KMS-11 (cell line): ENCODE data around the gene LDB1.

ENCODE experiments used
- H2AFZ ChIP-seq: fragments of 200-600 bp; sonication (generic); 2 replicates; pipeline ENCODE4 v1.6.1; 2016; ENCODE audit warnings: antibody characterized with exemption, mixed run types, low read depth
- H3K27ac ChIP-seq: fragments of 200-600 bp; sonication (generic); 2 replicates; pipeline ENCODE4 v1.6.1; 2016; ENCODE audit warnings: mild to moderate bottlenecking, mixed run types
- H3K27me3 ChIP-seq: fragments of 200-600 bp; sonication (generic); 2 replicates; pipeline ENCODE4 v1.6.1; 2017; ENCODE audit warnings: mild to moderate bottlenecking, low read depth, mixed run types, moderate library complexity; ENCODE audit not compliant: insufficient read depth
- H3K36me3 ChIP-seq: fragments of 200-600 bp; sonication (generic); 2 replicates; pipeline ENCODE4 v1.6.1; 2017; ENCODE audit warnings: mild to moderate bottlenecking, mixed run types; ENCODE audit not compliant: insufficient read depth
- H3K4me1 ChIP-seq: fragments of 200-600 bp; sonication (generic); 2 replicates; pipeline ENCODE4 v1.6.1; 2016; ENCODE audit warnings: mild to moderate bottlenecking, low read depth, mixed run types; ENCODE audit not compliant: poor library complexity, severe bottlenecking
- H3K4me2 ChIP-seq: fragments of 200-600 bp; sonication (generic); 2 replicates; pipeline ENCODE4 v1.7.0; 2016; ENCODE audit warnings: mild to moderate bottlenecking, mixed run types
- H3K4me3 ChIP-seq: fragments of 200-600 bp; sonication (generic); IDR thresholded peaks from 2 replicates; pipeline ENCODE4 v1.6.1; 2017; ENCODE audit warnings: low read depth, low read length, mixed read lengths; ENCODE audit not compliant: insufficient read depth
- H3K79me2 ChIP-seq: fragments of 200-600 bp; sonication (generic); 2 replicates; pipeline ENCODE4 v1.6.1; 2016; ENCODE audit warnings: low read depth, mixed run types; ENCODE audit not compliant: insufficient read depth
- H3K9ac ChIP-seq: fragments of 200-600 bp; sonication (generic); 2 replicates; pipeline ENCODE4 v1.6.1; 2016; ENCODE audit warnings: mild to moderate bottlenecking, mixed run types
- H4K20me1 ChIP-seq: fragments of 200-600 bp; sonication (generic); 2 replicates; pipeline ENCODE4 v1.6.1; 2016; ENCODE audit warnings: mild to moderate bottlenecking, mixed run types; ENCODE audit not compliant: insufficient read depth
- TF ChIP-seq, protein P1 (sequence below): fragments of 200-600 bp; sonication (generic); conservative IDR thresholded peaks from 2 replicates; pipeline ENCODE4 v1.6.1; 2017; ENCODE audit warnings: low read depth, mild to moderate bottlenecking, antibody characterized with exemption, low read length, moderate library complexity, mixed read lengths

LDB1 gene

DNA sequence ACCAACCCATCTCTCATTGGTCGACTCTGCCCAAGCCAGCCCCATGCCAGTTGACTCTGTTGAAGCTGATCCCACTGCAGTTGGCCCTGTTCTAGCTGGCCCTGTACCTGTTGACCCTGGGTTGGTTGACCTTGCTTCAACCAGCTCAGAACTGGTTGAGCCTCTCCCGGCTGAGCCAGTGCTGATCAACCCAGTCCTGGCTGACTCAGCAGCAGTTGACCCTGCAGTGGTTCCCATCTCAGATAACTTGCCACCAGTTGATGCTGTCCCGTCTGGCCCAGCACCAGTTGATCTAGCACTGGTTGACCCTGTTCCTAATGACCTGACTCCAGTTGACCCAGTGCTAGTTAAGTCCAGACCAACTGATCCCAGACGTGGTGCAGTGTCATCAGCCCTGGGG lies 20.1 kb upstream of the LDB1 start:
- Histone ChIP-seq H2AFZ (no peak overlapping the region), H3K4me3 (no peak overlapping the region), H3K27ac (no peak overlapping the region), H3K9ac (no peak overlapping the region), H3K27me3 (no peaks in the 10 kb centered on the region), H3K4me1 (peaks cover 16% of the 10 kb centered on the region), H3K4me2 (no peak overlapping the region), H3K79me2 (peaks cover 73% of the 10 kb centered on the region), H3K36me3 (0 out of 2 replicates have a peak, but pooled peaks cover 24% of the 10 kb centered on the region), H4K20me1 (peaks cover 36% of the 10 kb centered on the region)
- TF ChIP-seq, protein P1, sequence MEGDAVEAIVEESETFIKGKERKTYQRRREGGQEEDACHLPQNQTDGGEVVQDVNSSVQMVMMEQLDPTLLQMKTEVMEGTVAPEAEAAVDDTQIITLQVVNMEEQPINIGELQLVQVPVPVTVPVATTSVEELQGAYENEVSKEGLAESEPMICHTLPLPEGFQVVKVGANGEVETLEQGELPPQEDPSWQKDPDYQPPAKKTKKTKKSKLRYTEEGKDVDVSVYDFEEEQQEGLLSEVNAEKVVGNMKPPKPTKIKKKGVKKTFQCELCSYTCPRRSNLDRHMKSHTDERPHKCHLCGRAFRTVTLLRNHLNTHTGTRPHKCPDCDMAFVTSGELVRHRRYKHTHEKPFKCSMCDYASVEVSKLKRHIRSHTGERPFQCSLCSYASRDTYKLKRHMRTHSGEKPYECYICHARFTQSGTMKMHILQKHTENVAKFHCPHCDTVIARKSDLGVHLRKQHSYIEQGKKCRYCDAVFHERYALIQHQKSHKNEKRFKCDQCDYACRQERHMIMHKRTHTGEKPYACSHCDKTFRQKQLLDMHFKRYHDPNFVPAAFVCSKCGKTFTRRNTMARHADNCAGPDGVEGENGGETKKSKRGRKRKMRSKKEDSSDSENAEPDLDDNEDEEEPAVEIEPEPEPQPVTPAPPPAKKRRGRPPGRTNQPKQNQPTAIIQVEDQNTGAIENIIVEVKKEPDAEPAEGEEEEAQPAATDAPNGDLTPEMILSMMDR, result no peak

DNA sequence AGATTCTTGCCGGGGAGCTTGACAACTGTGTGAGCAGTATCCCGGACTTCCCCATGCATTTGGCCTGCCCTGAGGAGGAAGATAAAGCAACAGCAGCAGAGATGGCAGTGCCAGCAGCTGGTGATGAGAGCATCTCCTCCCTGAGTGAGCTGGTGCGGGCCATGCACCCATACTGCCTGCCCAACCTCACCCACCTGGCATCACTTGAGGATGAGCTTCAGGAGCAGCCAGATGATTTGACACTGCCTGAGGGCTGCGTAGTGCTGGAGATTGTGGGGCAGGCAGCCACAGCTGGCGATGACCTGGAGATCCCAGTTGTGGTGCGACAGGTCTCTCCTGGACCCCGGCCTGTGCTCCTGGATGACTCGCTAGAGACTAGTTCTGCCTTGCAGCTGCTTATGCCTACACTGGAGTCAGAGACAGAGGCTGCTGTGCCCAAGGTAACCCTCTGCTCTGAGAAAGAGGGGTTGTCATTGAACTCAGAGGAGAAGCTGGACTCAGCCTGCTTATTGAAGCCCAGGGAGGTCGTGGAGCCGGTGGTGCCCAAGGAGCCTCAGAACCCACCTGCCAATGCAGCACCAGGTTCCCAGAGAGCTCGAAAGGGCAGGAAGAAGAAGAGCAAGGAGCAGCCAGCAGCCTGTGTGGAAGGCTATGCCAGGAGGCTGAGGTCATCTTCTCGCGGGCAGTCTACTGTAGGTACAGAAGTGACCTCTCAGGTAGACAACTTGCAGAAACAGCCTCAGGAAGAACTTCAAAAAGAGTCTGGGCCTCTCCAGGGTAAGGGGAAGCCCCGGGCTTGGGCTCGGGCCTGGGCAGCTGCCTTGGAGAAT lies 19.3 kb upstream of the LDB1 start:
- Histone ChIP-seq H2AFZ (no peak overlapping the region), H3K9ac (no peak overlapping the region), H3K36me3 (0 out of 2 replicates have a peak, but pooled peaks cover 30% of the 10 kb centered on the region), H4K20me1 (peaks cover 43% of the 10 kb centered on the region), H3K79me2 (peaks cover 80% of the 10 kb centered on the region), H3K4me2 (no peak overlapping the region), H3K27ac (no peak overlapping the region), H3K4me3 (no peak overlapping the region), H3K27me3 (no peaks in the 10 kb centered on the region), H3K4me1 (peaks cover 24% of the 10 kb centered on the region)
- TF ChIP-seq, protein P1, result no peak

DNA sequence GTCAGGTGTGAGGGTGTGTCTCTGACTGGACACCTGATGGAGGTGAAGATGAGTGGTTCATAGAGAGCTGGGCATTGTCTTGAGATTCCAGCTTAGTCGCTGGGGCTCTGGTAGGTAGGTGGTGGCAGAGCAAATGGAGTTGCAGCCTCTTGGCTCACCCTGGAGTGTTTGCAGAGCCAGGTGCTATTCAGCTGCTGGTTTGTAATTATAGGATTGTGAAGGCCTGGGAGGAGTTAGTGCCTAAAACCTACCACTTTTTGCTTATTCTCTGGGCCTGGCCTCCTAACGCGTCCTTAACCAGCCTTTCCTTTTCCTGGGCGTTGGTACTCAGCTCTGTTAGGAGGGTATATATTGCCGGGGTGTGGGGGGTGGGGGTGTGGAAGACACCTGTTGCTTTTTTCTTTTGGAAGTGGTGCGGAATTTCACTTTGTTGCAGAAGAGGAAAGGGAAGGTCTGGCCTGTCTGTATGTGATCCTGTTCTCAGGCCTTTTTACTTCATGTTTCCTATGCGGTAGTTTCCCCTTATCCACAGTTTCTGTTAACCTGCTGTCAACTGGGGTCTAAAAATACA lies 15.9 kb upstream of the LDB1 start:
- Histone ChIP-seq H2AFZ (no peak overlapping the region), H3K9ac (no peak overlapping the region), H3K79me2 (peaks cover 82% of the 10 kb centered on the region), H3K4me2 (peak overlapping the region; percentile 87), H3K27me3 (no peaks in the 10 kb centered on the region), H3K4me1 (peaks cover 34% of the 10 kb centered on the region), H3K4me3 (no peak overlapping the region), H3K27ac (no peak overlapping the region), H3K36me3 (0 out of 2 replicates have a peak, but pooled peaks cover 27% of the 10 kb centered on the region), H4K20me1 (peaks cover 48% of the 10 kb centered on the region)
- TF ChIP-seq, protein P1, result no peak

DNA sequence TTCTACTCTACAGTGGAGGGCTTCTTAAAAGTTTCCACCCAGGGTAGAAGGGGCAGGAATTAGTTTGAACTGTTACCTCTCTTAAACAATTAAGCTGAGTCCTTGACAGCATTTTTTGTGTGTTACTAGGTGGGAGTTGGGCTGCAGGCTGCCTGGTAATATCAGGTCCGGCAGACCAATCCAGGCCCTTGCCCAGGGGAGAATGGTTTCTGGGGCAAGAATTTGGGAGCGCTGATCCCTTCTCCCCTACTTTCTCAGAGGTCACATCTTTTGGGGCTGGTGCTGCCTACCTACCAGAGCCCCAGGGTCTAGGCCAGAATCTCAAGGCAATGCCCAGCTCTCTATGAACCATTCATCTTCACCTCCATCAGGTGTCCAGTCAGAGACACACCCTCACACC lies 14.2 kb upstream of the LDB1 start:
- Histone ChIP-seq H3K4me2 (peak overlapping the region; percentile 87), H3K36me3 (0 out of 2 replicates have a peak, but pooled peaks cover 23% of the 10 kb centered on the region), H4K20me1 (peaks cover 42% of the 10 kb centered on the region), H3K4me3 (no peak overlapping the region), H3K9ac (peak overlapping the region; percentile 99; the same call in 1 of the 2 replicates), H3K79me2 (peaks cover 66% of the 10 kb centered on the region), H3K27me3 (no peaks in the 10 kb centered on the region), H2AFZ (no peak overlapping the region), H3K27ac (peak overlapping the region; percentile 93; the same call in 1 of the 2 replicates), H3K4me1 (peaks cover 34% of the 10 kb centered on the region)
- TF ChIP-seq, protein P1, result no peak
